ENCODE measurements around the gene SLC7A10.

SLC7A10 gene

DNA sequence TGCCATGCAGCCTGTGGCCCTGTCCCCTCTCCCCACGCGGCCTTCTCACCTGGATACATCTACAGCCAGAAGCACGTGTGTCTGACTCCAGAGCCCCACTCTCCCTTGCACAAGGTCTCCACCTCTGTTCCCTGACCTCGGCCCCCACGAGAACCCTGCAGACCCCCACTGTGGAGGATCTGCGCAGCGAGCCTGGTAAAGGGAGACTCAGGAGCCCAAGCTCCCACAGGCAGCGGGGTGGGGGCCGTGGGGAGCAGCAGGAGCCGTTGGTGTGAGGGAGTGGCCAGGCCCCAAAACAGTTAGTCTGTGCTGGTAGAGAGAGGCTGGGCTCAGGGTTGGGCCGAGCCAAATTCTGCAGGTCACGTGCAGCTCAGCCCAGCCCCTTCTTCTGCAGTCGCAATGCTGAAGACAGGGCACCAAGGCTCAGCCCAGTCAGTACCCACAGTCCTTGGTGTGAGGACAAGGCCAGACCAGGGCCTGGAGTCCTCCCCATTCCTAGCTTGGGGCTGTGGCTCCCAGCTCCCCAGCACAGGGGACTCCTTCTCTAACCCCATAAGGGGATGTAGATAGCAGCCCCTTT, 28.7 kb upstream of the SLC7A10 start:
- no peak for DNase-seq (ENCODE audit: low spot score)

DNA sequence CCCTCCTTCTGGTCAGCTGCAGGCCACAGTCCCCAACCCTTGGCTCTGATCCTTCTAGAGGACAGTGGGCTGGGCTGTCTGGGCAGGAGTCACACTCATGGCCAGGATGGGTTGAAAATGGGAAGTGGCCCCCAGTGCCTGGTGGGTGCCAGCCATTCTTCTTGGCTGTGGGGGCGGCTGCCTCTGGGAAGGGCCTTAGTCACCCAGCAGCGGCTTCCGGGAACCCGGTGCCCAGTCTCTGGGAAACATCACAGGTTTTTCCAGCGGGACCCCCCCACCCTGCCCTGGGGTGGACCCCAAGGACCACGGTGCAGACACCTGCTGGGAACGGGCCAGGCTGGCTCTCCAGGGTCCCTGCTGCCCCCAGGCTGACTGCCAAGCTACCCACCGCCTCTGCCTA, 27.3 kb upstream of the SLC7A10 start:
- DNase-seq (ENCODE audit: low spot score) = no peak

DNA sequence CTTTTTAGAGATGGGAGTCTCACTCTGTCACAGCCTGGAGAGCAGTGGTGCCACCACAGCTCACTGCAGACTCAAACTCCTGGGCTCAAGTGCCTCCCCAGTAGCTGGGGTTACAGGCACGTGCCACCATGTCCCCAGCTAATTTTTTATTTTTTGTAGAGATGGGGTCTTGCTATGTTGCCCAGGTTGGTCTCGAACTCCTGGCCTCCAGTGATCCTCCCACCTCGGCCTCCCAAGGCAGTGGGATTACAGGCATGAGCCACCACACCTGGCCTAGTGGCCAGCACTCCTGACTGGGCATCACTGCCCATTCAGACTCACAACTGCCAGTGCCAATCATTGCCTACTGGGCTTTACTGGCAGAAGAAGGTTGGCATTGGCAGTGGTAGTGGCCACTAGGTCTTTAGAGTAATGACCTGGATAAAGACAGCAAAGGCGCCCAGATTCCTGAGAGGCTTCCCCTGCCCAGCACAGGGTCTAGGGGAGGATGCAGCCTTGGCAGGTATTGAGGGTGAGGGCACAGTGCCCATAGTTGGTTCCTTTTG, 26.8 kb upstream of the SLC7A10 start:
- DNase-seq (ENCODE audit: low spot score) = no peak

DNA sequence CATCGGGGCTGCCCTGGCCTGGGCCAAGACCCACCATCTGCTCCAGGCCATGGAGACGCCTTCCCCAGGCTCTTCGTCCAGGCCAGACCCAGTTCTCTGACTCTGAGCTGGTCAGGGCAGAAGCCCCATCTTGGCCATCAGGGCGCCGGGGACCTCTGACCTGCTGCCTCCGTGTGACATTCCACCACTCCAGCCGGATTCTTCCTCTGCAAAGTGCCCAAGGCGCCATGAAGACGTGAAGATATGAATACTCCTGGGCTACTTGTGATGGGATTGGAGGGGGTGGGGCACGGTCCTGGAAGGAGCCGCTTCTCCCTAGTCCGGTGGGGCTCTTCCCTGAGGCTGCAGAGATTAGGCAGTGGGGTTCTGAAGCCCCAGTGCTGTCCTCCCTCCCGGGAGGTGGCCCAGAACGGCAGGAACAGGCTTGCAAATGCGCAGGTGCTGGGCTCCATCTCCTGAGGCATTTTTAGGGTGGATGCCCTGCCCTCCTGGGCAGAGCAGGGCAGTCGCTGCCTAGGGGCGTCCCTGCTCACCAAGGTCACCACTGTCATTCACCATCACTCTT, 26.0 kb upstream of the SLC7A10 start:
- DNase-seq (ENCODE audit: low spot score) = no peak

- no peak for DNase-seq (ENCODE audit: low spot score)
Observed at GRCh38 chr19:33251076-33251475, 25.4 kb upstream of the SLC7A10 start.

GRCh38 chr19:33250500-33250899, 24.9 kb upstream of the SLC7A10 start:
- no peak for DNase-seq (ENCODE audit: low spot score)

DNA sequence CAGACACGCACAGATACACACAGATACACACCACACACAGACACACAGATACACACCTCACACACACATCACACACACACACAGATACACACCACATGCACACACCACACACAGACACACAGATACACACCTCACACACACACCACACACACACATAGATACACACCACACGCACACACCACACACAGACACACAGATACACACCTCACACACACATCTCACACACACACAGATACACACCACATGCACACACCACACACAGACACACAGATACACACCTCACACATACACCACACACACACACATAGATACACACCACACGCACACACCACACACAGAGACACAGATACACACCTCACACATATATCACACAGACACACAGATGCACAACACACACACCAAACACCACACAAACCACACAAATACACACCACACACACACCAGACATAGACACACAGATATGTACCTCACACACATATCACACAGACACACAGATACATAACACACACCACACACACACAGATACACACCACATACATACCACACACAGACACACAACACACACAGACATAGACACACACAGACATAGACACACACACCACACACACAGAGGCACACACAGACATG, 24.2 kb upstream of the SLC7A10 start:
- DNase-seq (ENCODE audit: low spot score) = no peak

DNA sequence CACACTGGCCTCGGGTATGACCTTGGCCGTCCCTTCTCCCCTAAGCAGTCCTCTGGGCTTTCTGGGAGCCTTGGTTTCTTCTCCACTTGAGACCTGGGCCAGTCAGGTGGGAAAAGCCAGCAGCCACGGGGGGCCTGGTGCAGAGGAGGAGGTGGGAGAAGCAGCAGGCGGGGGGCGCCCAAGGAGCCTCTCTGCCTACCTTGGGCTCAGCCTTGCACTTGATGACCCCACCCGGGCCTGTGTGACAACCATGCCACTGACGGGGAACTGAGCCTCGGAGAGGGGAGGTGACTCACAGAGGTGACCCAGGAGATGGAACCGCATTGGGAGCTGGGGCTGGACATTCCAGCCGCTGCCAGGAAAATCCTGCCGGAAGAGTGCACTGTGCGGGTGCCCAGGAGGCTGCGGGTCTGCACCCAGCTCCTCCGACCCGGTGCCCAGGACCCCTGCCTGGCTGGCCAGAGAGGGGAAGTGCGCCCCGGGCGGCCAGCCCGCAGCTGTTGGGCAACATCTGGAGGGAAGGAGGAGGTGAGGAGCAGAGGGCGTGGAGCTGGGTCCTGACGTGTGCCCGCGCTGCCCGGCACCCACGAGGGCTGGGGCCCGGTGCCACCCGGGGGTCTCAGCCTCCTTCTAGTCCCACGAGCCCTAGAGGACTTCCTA, 23.4 kb upstream of the SLC7A10 start:
- DNase-seq (ENCODE audit: low spot score) = no peak

GRCh38 chr19:33248553-33248953, 22.9 kb upstream of the SLC7A10 start:
- no peak for DNase-seq (ENCODE audit: low spot score)

- DNase-seq (ENCODE audit: low spot score) = no peak
Observed at GRCh38 chr19:33248104-33248503, 22.5 kb upstream of the SLC7A10 start.

DNA sequence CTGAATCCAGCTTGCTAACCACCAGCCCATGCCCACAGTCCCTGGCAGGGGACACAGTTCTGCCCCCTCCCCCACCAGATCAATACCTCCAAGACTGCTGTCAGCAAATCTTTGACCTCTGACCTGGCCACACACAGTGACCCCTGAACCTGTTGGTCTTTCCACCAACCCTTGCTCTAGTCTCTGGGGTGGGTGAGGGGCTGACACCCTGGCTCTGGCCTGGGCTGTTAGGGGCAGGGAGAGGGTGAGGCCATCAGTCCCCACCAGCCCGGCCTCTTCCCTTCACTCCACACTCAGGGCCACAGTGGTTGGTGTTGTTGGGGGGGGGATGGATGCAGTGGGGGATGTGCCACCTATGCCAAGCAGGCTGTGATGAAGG, 21.8 kb upstream of the SLC7A10 start:
- no peak for DNase-seq (ENCODE audit: low spot score)

- DNase-seq (ENCODE audit: low spot score) = no peak
Observed at GRCh38 chr19:33246709-33247440, 21.2 kb upstream of the SLC7A10 start.

GRCh38 chr19:33245948-33246708, 20.5 kb upstream of the SLC7A10 start:
- DNase-seq (ENCODE audit: low spot score) = no peak

DNA sequence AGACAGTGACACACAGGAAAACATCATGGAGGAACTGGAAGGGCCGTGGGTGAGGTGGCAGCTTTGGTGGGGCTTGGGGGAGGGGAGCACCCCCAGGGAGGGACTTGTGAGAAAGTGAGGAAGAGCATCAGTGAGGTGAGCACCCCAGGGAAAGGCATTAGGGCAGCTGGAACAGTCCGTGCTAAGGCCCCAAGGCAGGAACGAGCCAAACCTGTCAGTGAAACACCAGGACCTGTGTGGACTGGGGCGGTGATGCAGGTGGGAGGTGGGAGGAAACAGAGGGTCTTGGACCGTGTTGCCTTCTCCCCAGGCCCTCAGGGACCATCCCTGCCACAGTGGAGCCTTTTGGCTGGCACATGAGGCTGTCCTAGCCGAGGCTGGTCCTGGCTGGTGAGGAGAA, 17.3 kb upstream of the SLC7A10 start:
- DNase-seq (ENCODE audit: low spot score) = no peak

- DNase-seq (ENCODE audit: low spot score) = no peak
Observed at GRCh38 chr19:33242131-33242530, 16.5 kb upstream of the SLC7A10 start.

- DNase-seq (ENCODE audit: low spot score) = no peak
Observed at GRCh38 chr19:33241530-33242101, 16.0 kb upstream of the SLC7A10 start.

GRCh38 chr19:33241091-33241529, 15.5 kb upstream of the SLC7A10 start:
- DNase-seq (ENCODE audit: low spot score) = no peak

DNA sequence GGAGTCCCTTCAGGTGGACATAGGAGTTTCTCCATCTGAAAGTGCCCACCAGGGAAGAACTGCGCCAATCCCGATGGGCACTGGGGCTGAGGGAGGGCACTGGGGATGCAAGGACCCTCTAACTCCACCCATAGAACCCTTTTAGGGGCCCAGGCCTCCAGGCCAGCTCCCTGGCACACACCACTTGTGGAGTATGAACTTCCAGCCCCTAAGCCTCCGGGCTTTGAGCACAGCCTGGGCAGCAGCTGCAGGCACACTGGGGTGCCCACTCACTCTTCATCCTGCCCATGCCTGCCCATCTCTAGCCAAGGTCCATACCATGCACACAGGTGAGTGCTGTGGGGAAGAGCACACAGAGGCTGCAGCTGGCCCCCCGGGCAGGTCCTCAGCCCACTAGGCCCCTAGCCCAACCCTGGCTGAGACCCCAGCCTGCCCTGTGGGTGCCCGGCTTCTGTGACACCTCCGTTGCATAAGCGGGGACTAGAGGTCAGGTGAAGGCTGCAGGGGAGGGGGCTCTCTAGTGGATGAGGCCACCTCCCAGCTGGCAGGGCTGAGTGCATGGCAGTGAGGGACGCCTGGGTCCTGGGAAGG, 14.6 kb upstream of the SLC7A10 start:
- DNase-seq (ENCODE audit: low spot score) = no peak

DNA sequence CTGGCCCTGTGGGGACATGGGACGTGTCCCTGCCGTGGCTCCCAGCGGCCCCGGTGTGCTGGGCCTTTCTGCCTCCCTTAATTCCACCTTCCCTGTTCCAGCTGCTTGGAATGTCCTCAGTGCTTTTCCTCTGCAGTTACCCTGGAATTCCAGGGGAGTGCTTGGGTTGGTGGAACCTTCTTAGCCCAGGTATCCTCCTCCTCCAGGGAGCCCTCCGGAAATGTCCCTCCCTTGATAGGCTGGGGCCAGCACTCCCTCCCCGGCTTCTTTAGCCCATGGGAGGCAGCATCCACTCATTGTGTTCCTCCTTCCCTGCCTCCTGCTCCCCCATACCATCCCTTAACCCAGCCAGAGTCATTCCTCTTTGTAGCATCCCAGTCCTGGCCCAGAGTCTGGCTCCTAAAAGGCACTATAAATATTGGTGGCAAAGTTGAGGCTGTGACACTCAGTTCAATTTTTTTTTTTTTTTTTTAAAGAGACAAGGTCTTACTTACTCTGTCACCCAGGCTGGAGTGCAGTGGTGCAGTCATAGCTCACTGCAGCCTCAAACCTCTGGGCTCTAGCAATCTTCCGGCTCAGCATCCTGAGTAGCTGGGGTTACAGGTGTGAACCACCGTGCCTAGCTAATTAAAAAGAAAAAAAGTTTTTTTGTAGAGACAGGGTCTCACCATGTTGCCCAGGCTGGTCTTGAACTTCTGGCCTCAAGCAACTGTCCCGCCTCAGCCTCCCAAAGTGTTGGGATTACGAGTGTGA, 13.7 kb upstream of the SLC7A10 start:
- no peak for DNase-seq (ENCODE audit: low spot score)

DNA sequence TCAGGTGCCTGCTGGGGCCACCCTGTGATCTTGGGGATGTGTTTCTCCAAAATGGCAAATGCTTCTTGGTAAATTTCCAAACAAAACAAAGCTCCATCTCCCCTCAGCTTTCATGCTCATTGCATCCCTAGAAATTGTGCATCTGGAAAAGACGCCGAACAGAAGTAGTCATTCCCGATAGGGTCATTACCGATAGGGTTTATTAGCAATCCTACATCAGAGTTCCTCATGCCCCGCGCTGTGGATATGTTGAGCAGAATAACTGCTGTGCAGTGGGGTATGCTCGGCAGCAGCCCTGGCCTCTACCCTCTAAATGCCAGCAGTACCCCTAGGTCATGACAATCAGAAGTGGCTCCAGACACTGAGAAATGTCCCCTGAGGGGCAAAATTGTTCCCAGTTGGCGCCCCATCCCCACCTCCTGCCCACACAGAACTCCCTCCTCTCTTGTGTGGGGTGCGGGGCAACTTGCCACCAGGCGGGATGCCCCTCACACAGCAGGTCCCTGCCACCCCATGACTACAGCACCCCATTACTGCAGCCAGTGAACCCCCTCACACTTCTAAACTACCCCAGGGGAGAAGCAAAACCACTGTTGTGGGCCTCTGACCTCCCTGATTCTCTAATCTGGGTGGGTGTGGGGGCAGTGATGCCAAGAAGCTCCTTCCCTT, 13.0 kb upstream of the SLC7A10 start:
- DNase-seq (ENCODE audit: low spot score) = no peak

All from CD4-positive, alpha-beta T cell treated with Interleukin-6 at 100 ng/mL for 8 hours (primary cell).